Endothelial cell of umbilical vein (primary cell): ENCODE measurements around the gene GLRX2. TPM values are rescaled to one million over a fixed set of nuclear protein-coding genes. Genes with fewer than 3 reads are reported as not detected.

Experiments
- BruUV-seq: library from RNA; stranded (reverse); fragments of 400-500 nt; replicated peaks from 2 replicates; lab custom pipeline; 2021; lab: Mats Ljungman, UMichigan
- CTCF ChIA-PET: fragments of 300-600, 350-600 bp; sonication (Branson Sonifier 250); formaldehyde crosslinking; loops from one replicate; lab custom pipeline; 2021; ENCODE audit warnings: antibody characterized with exemption, inconsistent platforms; lab: Charles Lee
- POLR2A ChIA-PET: fragments of 300-600, 350-600 bp; sonication (Branson Sonifier 250); formaldehyde crosslinking; loops from one replicate; lab custom pipeline; 2021; ENCODE audit warnings: antibody characterized with exemption, inconsistent platforms; lab: Charles Lee
- DNase-seq: peaks from one replicate; pipeline ENCODE4 v3.0.0-alpha.2; 2011; ENCODE audit warnings: low read depth, low spot score
- FAIRE-seq: peaks from 2 replicates; lab custom pipeline; 2011; peaks lifted over from hg19 to GRCh38; lab: Jason Lieb, UNC
- H2AFZ ChIP-seq: 2 replicates; pipeline ENCODE4 v1.6.0; 2012; ENCODE audit warnings: low read depth, low read length, control low read depth, inconsistent platforms
- H3K27ac ChIP-seq: 2 replicates; pipeline ENCODE4 v1.5.1; 2011; ENCODE audit warnings: low read depth, mild to moderate bottlenecking, control low read depth, low read length, moderate library complexity; ENCODE audit not compliant: insufficient read depth
- H3K27me3 ChIP-seq, 2 experiments: 2 replicates each; pipeline versions ENCODE4 v1.6.0 to v1.6.1; 2011; ENCODE audit warnings: low read length in 2 of 2, mixed read lengths in 1 of 2; ENCODE audit not compliant: control insufficient read depth in 2 of 2, insufficient read depth in 2 of 2
- H3K36me3 ChIP-seq, 2 experiments: 2 replicates in 1 of 2; 3 replicates in 1 of 2; pipeline ENCODE4 v1.5.1; 2011; ENCODE audit warnings: low read length in 2 of 2, mild to moderate bottlenecking in 1 of 2, moderate library complexity in 1 of 2; ENCODE audit not compliant: control insufficient read depth in 2 of 2, insufficient read depth in 2 of 2; ENCODE audit errors: extremely low read depth in 1 of 2
- H3K4me1 ChIP-seq: 3 replicates; pipeline ENCODE4 v1.5.1; 2011; ENCODE audit warnings: mild to moderate bottlenecking, low read length; ENCODE audit not compliant: control insufficient read depth, insufficient read depth; ENCODE audit errors: extremely low read depth
- H3K4me2 ChIP-seq: 2 replicates; pipeline ENCODE4 v1.6.1; 2011; ENCODE audit warnings: low read length, control low read depth, mixed read lengths; ENCODE audit not compliant: insufficient read depth
- H3K4me3 ChIP-seq, 3 experiments: fragments of 200-600 bp in 1 of 3; sonication (generic), shearing (Covaris generic) in 1 of 3; replicated peaks in 1 of 3; 2 replicates each; pipeline ENCODE4 v1.5.1; 2011 to 2016; ENCODE audit warnings: control low read depth in 3 of 3, low read length in 3 of 3, mild to moderate bottlenecking in 2 of 3, inconsistent platforms in 1 of 3, low read depth in 1 of 3, moderate library complexity in 1 of 3; ENCODE audit not compliant: insufficient read depth in 1 of 3
- H3K79me2 ChIP-seq: 2 replicates; pipeline ENCODE4 v1.6.0; 2012; ENCODE audit warnings: low read length, inconsistent platforms; ENCODE audit not compliant: control insufficient read depth, insufficient read depth
- H3K9ac ChIP-seq: replicated peaks from 2 replicates; pipeline ENCODE3; 2011; ENCODE audit warnings: low read length, control low read depth; ENCODE audit not compliant: insufficient read depth; ENCODE audit errors: extremely low read depth
- H3K9me1 ChIP-seq: replicated peaks from 3 replicates; pipeline ENCODE4 v1.6.0; 2011; ENCODE audit warnings: mild to moderate bottlenecking, low read length; ENCODE audit not compliant: control insufficient read depth, insufficient read depth; ENCODE audit errors: extremely low read depth
- H3K9me3 ChIP-seq: replicated peaks from 2 replicates; pipeline ENCODE4 v1.5.1; 2012; ENCODE audit warnings: low read length, inconsistent platforms; ENCODE audit not compliant: control insufficient read depth, insufficient read depth
- H4K20me1 ChIP-seq: replicated peaks from 2 replicates; pipeline ENCODE3; 2011; ENCODE audit warnings: mild to moderate bottlenecking, low read length; ENCODE audit not compliant: control insufficient read depth, insufficient read depth; ENCODE audit errors: extremely low read depth
- CTCF ChIP-seq, 2 donors: IDR thresholded peaks; 1 replicate in 1 of 2; 2 replicates in 1 of 2; pipeline ENCODE4 v1.5.1; 2011; ENCODE audit warnings: low read length in 2 of 2, mild to moderate bottlenecking in 2 of 2, moderate library complexity in 2 of 2, control low read depth in 1 of 2, inconsistent platforms in 1 of 2, low read depth in 1 of 2; ENCODE audit not compliant: insufficient read depth in 1 of 2; ENCODE audit errors: extremely low read depth in 1 of 2
- EZH2 ChIP-seq: IDR thresholded peaks from 2 replicates; pipeline ENCODE4 v1.6.1; 2012; ENCODE audit warnings: borderline replicate concordance, low read depth, mild to moderate bottlenecking, moderate library complexity, low read length, inconsistent platforms; ENCODE audit not compliant: severe bottlenecking
- FOS ChIP-seq: IDR thresholded peaks from 2 replicates; pipeline ENCODE4 v1.6.1; 2011; ENCODE audit warnings: mild to moderate bottlenecking, low read length, moderate library complexity, borderline replicate concordance; ENCODE audit not compliant: insufficient read depth
- GATA2 ChIP-seq: IDR thresholded peaks from 2 replicates; pipeline ENCODE4 v1.7.0; 2011; ENCODE audit warnings: low read depth, mild to moderate bottlenecking, moderate library complexity, mixed read lengths, low read length; ENCODE audit not compliant: insufficient read length, insufficient read depth
- JUN ChIP-seq: IDR thresholded peaks from 2 replicates; pipeline ENCODE4 v1.6.1; 2011; ENCODE audit warnings: borderline replicate concordance, low read depth; ENCODE audit not compliant: insufficient read length, insufficient read depth
- MAX ChIP-seq: IDR thresholded peaks from 2 replicates; pipeline ENCODE4 v1.6.1; 2011; ENCODE audit not compliant: insufficient read depth, insufficient read length
- MYC ChIP-seq: IDR thresholded peaks from one replicate; pipeline ENCODE4 v1.6.1; 2011; ENCODE audit warnings: mild to moderate bottlenecking, low read depth, low read length
- POLR2A ChIP-seq: IDR thresholded peaks from 2 replicates; pipeline ENCODE4 v1.6.1; 2012; ENCODE audit warnings: low read depth, mild to moderate bottlenecking, control low read depth, low read length
- POLR2AphosphoS5 ChIP-seq: IDR thresholded peaks from 2 replicates; pipeline ENCODE4 v1.6.1; 2012; ENCODE audit warnings: low read depth, mild to moderate bottlenecking, control low read depth, low read length, moderate library complexity; ENCODE audit not compliant: insufficient read depth
- dilution Hi-C: fragments of 300-500 bp; cut with MboI; formaldehyde crosslinking; loops from one replicate; pipeline ENCODE4 v1.15.0; 2019; ENCODE audit warnings: low sequenced_read_pairs; ENCODE audit not compliant: extremely low pct_ligation_motif_present
- intact Hi-C: fragments of 100-400 bp; cut with micrococcal nuclease; formaldehyde crosslinking; loops from one replicate; pipeline ENCODE4 v1.10.0; 2022
- polyA plus RNA-seq, 4 experiments: library from polyadenylated mRNA; depleted of rRNA in 3 of 4; stranded (reverse) in 3 of 4; unstranded in 1 of 4; fragments of >200 nt; gene quantifications; 2 replicates each; pipeline versions ENCODE4 v1.2.1 to v1.2.3, GENCODE V29; 2011 to 2012; ENCODE audit warnings: missing spikeins in 1 of 4
- total RNA-seq: library from RNA; stranded (reverse); gene quantifications from 2 replicates; pipeline ENCODE4 v1.2.3, GENCODE V29; 2021

GLRX2 gene
- total and polyA plus RNA-seq, 2 donors (not counting 3 experiments of a cell fraction or from before 2014, with no cell fraction given), result 13.1 to 21.5 TPM

- Histone ChIP-seq H2AFZ (no peak overlapping the region), H3K4me3 (no peak overlapping the region), H3K27ac (no peak overlapping the region), H3K9me1 (no peaks in the 10 kb centered on the region), H3K4me2 (no peak overlapping the region), H3K9ac (no peak overlapping the region), H3K9me3 (no peaks in the 10 kb centered on the region), H3K36me3 (peaks cover under 1 to 12% of the 10 kb centered on the region in 2 experiments), H3K4me1 (peaks cover 9% of the 10 kb centered on the region), H3K79me2 (peaks cover 14% of the 10 kb centered on the region), H3K27me3 (no peaks in the 10 kb centered on the region), H4K20me1 (no peaks in the 10 kb centered on the region)
- ChIA-PET CTCF (no interaction called here), POLR2A (no interaction called here)
- no TSS peak for BruUV-seq
- intact Hi-C loops, result no loop called here
- no peak for DNase-seq
- TF ChIP-seq MYC (no peak), EZH2 (no peak), POLR2AphosphoS5 (no peak), POLR2A (no peak)
- no peak for FAIRE-seq
- dilution Hi-C loops, result no loop called here
Observed at GRCh38 chr1:193144999-193145398, 39.8 kb upstream of the GLRX2 start.

- Histone ChIP-seq H3K4me1 (peaks cover 9% of the 10 kb centered on the region), H3K36me3 (peaks cover 4 to 16% of the 10 kb centered on the region in 2 experiments), H3K27ac (no peak overlapping the region), H3K9me1 (no peaks in the 10 kb centered on the region), H3K9ac (no peak overlapping the region), H3K9me3 (no peaks in the 10 kb centered on the region), H3K4me3 (no peak overlapping the region), H4K20me1 (no peaks in the 10 kb centered on the region), H3K79me2 (peaks cover 19% of the 10 kb centered on the region), H3K4me2 (no peak overlapping the region), H2AFZ (no peak overlapping the region), H3K27me3 (no peaks in the 10 kb centered on the region)
- no peak for TF ChIP-seq MAX
- TF ChIP-seq CTCF (IDR thresholded peaks at IDR 0.05; ENCODE audit: extremely low read depth in 1 of 2, insufficient read depth in 1 of 2, low read depth in 1 of 2, low read length in 2 of 2), result no peak
- TF ChIP-seq FOS, result no peak
- no peak for TF ChIP-seq POLR2A
- no peak for TF ChIP-seq GATA2
- TF ChIP-seq JUN, result no peak
- TF ChIP-seq MYC, result no peak
- no peak for TF ChIP-seq EZH2
- TF ChIP-seq POLR2AphosphoS5, result no peak
- no peak for FAIRE-seq
- intact Hi-C loops (no loop called here), dilution Hi-C loops (no loop called here)
- ChIA-PET POLR2A (no interaction called here), CTCF (interaction anchor here (1.8 kb wide), 1 partner anchor 18 kb away, joined by 3 read pairs; no protein-coding TSS in a partner anchor)
- DNase-seq, result no peak
- no TSS peak for BruUV-seq
Observed at GRCh38 chr1:193144361-193144938, 39.2 kb upstream of the GLRX2 start.
